ENCODE results near the gene TPT1.

- no peak for TF ChIP-seq CTCF (IDR thresholded peaks at IDR 0.05)
- no peak for TF ChIP-seq JUND (IDR thresholded peaks at IDR 0.05)
Observed at GRCh38 chr13:45320876-45321629, 19.9 kb downstream of the TPT1 start.
